Amniotic epithelial cell (primary cell): Measurements from ENCODE around the gene DHRS3.
"Not testable (repeated sequence)": the region's sequence is repeated elsewhere in the genome, so short reads cannot be mapped to it uniquely, and the experiment has no call there.

Source experiments
- DNase-seq: peaks from one replicate; pipeline ENCODE4 v3.0.0-alpha.2; 2010; ENCODE audit warnings: low read depth

Gene DHRS3

GRCh38 chr1:12539320-12539704, 78.7 kb downstream of the DHRS3 start:
- no peak for DNase-seq

GRCh38 chr1:12538536-12538935, 79.5 kb downstream of the DHRS3 start:
- not testable (repeated sequence) for DNase-seq

GRCh38 chr1:12537906-12538461, 80.0 kb downstream of the DHRS3 start:
- DNase-seq, result no peak

- no peak for DNase-seq
Measured at GRCh38 chr1:12537294-12537693, 80.7 kb downstream of the DHRS3 start.

GRCh38 chr1:12536023-12536639, 81.9 kb downstream of the DHRS3 start:
- DNase-seq, result no peak

GRCh38 chr1:12532405-12533315, 85.3 kb downstream of the DHRS3 start:
- DNase-seq, result no peak

- peak; percentile 57 for DNase-seq
Measured at GRCh38 chr1:12531179-12531499, 86.9 kb downstream of the DHRS3 start.

- DNase-seq, result no peak
Measured at GRCh38 chr1:12530462-12531178, 87.4 kb downstream of the DHRS3 start.

GRCh38 chr1:12529640-12530174, 88.3 kb downstream of the DHRS3 start:
- no peak for DNase-seq

- peak; percentile 75 for DNase-seq
Measured at GRCh38 chr1:12528021-12528852, 89.8 kb downstream of the DHRS3 start.

- no peak for DNase-seq
Measured at GRCh38 chr1:12527564-12527963, 90.4 kb downstream of the DHRS3 start.

GRCh38 chr1:12525311-12526181, 92.5 kb downstream of the DHRS3 start:
- peak; percentile 56 for DNase-seq

GRCh38 chr1:12524266-12524665, 93.7 kb downstream of the DHRS3 start:
- no peak for DNase-seq

GRCh38 chr1:12522780-12523179, 95.2 kb downstream of the DHRS3 start:
- not testable (repeated sequence) for DNase-seq

GRCh38 chr1:12521096-12521495, 96.9 kb downstream of the DHRS3 start:
- no peak for DNase-seq

- no peak for DNase-seq
Measured at GRCh38 chr1:12519693-12520364, 98.2 kb downstream of the DHRS3 start.

- peak; percentile 85 for DNase-seq
Measured at GRCh38 chr1:12518931-12519692, 98.9 kb downstream of the DHRS3 start.
